ENCODE results near the gene MORF4L1.
"Not testable (repeated sequence)": the region's sequence is repeated elsewhere in the genome, so short reads cannot be mapped to it uniquely, and the experiment has no call there.

MORF4L1 gene, protein sequence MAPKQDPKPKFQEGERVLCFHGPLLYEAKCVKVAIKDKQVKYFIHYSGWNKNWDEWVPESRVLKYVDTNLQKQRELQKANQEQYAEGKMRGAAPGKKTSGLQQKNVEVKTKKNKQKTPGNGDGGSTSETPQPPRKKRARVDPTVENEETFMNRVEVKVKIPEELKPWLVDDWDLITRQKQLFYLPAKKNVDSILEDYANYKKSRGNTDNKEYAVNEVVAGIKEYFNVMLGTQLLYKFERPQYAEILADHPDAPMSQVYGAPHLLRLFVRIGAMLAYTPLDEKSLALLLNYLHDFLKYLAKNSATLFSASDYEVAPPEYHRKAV

DNA sequence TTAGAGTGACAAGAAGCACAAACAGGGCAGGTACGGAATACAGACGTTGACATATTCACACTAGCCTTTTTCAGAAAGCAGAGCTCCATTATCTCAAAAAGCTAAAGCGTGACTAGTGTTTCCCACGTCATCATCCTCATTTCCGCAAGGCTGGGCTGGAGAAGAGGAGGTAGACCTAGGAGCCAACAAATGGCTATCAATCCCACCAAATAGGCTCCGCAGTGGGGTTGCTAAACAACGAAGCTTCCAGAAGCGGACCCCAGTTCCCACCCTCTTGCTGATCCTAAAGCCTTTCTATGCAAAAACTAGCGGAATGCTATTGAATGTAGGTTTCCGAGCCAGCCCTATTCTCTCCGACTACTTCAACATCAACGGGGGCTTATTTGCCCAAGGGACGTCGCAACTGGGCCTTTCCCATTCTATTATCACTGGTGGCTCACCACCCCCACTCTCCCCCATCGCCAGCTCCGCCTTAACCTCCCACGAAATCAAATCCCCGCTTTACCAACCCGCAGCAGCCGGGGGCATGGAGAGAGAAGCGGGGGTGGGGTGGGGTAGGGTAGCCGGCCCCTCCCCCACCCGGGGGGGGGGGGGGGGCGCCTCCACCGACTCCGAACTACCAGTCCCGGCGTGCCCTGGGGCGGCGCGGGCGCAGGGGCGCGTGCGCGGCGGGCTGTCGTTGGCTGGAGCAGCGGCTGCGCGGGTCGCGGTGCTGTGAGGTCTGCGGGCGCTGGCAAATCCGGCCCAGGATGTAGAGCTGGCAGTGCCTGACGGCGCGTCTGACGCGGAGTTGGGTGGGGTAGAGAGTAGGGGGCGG, at the start of gene MORF4L1:
Gene MORF4L1 (plus strand): TSS at position 736 of the 817 bp plus-strand sequence. CDS start 128 bp downstream, outside the sequence.
- peak; percentile 95 for DNase-seq

DNA sequence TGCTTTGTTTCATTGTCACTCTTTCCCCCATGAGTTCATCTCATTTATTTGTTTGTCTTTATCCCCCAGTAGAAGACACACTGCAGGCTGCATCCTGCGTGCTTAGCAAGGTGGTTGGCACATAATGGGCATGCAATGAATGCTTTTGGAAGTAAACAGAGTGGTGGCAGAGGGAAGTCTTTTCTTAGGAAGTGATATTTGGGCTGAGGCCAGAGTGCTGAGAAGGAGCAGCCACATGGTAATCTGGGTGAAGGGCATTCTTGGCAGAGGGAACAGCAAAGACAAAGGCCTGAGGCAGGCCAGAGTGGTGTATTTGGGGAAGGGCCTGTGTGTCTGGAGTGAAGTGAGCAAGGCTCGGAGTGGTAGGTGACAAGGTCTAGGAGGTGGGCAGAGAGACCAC, 43.8 kb upstream of the MORF4L1 start:
- no peak for DNase-seq

DNA sequence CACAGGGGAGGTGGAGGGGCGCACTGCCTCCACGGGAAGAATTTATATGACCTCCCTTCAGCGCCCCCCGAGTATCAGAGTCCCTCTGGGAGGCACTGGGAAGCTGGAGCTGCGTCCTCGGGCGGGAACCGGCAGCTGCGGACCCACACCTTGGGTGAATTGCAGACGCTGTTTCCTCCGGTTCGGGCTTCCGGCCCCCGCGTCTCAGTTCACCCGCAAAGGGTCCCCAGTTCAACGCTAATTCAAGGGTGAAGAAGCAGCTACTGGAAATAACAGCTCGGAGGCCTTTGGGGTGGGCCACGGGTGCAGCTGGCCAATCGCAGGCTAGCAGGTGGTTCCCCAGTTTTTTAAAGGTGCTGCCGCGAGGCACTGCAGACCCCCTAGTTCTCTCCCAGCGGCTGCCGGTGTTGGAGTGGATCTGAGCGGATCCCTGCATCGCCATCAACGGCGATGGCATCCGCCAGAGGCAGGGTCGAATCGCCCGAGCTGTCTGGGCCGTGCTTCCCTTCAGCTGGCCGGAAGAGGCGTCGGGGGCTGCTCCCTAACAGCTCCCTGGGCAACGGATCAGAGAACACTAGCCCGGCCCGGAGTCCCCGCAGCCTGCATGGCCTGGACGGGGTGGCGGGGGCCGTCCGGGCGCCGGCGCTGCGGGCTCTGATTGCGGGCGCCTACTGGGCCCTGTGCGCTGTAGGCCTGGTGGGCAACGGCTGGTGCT, 42.0 kb upstream of the MORF4L1 start:
- DNase-seq = no peak

DNA sequence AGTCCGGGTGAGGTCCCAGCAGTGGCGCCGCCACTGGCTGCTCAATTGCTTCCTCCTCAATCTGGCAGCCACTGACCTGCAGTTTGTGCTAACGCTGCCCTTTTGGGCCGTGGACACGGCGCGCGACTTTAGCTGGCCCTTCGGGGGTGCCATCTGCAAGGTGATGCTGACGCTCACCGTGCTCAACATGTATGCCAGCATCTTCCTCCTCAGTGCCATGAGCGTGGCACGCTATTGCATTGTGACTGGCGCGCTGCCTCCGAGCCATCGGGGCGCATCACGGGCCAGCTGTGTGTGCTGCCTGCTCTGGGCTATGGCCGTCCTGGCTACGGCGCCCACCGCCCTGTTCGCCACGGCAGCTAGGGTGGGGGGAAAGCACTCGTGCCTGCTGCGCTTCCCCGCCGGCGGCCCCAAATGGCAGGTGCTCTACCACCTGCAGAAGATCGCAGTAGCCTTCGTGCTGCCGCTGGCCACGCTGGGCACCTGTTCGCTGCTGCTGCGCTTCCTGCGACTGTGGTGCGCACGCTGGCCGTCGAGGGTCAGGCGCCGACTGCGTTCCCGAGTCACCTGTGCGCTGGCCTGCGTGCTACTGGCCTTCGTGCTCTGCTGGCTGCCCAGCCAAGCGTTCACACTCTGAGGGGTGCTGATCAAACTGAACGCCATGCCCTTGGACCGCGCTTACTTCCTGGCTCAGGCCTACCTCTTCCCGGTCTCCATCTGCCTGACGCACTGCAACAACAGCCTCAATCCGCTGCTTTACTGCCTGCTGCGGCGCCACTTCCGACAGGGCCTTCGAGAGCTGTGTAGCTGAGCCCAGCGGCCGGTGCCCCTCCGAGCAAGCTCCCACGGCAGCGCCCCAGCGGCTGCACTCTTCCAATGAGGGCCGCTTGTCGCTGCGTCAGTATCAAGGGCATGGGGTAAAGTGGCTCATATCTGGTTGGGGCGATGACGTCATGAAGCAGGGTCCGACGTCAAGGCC, 41.2 kb upstream of the MORF4L1 start:
- DNase-seq = no peak

DNA sequence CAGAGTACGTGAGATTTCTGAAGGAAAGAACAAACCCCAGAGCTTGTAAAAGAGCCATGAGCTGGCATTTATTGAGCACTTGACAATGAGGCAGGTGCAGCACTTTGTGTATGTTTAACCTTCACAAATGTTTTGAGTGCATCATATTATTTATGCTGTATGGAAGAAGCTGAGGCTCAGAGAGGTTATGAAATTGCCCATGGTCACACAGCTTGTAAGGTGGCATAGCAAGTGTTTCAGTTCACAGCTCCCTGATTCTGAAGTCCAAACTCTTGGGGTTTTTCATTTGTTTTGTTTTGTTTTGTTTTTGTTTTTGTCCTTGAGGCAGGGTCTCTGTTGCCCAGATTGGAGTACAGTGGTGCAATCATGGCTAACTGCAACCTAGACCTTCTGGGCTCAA, 36.4 kb upstream of the MORF4L1 start:
- DNase-seq = no peak

DNA sequence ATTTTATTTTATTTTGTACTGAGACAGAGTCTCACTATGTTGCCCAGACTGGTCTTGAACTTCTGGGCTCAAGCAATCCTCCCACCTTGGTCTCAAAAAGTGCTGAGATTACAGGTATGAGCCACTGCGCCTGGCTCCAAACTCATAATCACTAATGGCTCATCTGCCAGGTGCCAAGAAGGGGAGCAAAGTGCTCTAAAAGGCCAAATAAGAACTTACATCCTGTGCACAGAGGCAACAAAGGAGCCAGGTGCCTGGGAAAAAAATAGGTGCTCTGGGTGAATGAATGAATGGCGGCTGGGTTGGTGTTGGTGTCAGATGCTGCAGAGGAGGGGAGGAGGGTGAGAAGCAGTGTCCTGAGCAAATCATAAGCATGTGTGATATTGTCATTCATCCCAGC, 35.6 kb upstream of the MORF4L1 start:
- DNase-seq = no peak

DNA sequence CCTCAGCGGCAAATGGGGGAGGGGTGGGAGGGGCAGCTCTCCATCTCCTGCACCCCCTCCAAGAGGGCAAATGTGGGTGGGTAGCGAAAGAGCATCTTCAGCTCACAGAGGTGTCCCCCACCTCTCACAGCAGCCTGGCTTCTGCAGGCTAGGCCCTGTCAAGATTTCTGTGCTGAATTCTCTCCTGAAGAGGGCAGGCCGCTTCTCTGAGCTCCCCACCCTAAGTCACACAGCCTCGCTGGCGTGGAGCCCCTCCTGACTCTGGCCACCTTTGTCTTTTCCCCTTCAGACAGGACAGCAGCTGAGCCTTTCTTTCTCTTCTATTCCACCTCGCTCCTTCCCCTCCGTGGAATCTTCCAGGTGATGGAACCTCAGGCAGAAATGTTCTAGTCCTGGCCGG, 35.1 kb upstream of the MORF4L1 start:
- DNase-seq = no peak

DNA sequence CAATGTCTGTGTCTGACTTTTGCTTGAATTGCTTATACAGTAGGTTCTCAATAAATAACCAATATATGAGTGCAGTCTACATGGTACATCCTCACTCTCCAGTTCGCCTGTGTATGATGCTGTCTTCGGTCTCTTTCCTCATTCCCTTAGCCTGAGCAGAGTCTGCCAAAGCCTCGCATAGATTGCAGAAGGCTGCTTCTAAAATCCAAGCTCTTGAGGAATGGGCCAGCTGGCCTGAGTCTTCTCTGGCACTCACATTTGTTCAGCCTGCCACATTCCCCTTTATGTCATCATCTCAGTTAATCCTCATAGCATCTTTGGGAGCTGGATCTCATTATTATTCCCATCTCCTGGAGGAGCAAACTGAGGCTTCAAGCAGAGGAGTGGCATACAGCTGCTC, 34.2 kb upstream of the MORF4L1 start:
- no peak for DNase-seq

DNA sequence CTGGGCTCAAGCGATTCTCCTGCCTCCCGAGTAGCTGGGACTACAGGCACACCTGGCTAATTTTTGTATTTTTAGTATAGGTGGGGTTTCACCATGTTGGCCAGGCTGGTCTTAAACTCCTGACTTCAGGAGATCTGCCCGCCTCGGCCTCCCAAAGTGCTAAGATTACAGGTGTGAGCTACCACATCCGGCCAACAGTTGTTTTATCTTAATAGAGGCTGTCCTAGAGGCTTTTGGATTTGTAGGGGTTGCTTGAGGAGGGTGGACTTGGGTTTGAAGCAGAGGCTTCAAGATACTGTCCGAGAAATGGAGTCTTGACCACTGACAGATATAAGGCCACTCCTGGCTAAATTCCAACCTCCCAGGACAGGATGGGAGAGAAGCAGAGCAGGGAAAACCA, 33.5 kb upstream of the MORF4L1 start:
- DNase-seq = not testable (repeated sequence)

DNA sequence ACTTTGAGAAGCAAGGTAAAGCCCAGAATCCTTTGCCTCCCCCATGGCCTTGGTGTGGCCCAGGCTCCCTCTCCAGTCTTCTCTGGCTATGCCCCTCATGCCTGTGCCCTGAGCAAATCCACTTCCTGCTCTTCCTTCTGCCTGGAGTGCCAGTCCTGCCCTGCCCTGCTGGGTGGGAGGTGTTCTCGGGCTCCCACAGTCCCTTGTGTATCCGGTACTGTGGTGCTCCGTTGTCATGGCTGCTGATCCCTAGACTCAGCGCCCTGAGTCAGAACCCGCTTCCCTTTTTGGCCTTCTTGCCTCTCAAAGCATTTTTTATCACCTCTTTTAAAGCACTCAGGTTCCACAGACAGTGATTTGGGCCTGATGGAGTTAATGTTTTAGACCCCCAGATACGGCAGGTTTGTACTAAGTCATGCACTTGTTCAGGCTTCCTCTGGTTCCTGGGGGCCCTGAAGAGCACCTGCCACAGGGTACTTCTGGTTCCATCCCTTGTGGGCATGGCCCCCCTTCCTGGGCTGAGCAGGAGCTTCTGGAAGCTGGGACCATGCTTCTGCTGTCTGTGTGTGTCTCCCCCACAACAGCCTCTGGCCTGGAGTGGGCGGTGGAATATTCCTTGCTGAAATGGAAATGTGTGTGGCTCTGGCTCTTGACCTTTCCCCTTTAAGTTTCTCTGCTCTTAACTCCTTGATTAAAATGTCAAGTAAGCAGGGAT, 31.9 kb upstream of the MORF4L1 start:
- DNase-seq = no peak

DNA sequence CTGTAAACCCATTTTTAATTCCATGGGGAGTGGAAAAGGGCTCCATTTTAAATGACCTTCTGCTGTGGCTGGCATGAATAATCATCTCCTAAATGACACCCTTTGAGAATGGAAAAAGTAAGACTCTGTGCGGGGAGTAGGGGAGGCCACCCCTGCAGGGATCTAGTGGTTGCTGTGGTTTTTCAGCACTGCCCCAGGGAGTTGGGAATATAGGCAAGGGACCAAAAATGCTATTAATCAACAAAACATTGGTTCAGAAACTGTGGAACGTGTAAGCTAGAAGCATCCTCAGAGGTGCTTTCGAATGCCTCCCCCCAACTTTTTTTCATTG, 31.3 kb upstream of the MORF4L1 start:
- no peak for DNase-seq

DNA sequence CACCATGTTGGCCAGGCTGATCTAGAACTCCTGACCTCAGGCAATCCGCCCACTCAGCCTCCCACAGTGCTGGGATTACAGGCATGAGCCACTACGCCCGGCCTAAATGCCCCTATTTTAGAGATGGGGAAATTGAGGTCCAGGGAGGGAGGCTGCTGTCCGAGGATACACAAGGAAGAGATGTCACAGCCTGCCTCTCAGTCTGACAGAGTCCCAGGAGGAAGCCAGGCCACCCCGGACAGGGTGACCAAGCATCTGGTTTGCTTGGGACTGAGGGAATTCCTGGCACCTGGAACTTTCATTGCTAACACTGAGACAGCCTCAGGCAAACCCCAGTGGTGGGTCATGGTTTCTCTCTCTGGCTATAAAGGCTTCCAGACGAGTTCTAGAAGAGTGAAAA, 30.8 kb upstream of the MORF4L1 start:
- DNase-seq = no peak

DNA sequence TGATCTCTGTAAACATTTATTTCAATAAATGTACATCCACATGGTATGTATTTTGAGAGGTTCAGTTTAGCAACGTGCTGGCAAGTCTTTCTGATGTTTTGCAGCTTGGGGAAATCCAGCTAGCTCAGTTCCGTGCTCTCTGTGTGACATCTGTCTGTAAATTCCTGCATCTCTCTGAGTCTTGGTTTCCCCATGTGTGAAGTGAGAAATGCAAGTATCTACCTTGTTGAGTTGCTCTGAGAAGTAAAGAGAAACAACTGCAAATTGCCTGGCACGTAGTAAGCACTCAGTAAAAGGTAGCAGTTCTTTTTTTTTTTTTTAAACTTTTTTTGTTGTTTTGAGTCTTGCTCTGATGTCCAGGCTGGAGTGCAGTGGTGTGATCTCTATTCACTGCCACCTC, 30.2 kb upstream of the MORF4L1 start:
- DNase-seq = no peak

DNA sequence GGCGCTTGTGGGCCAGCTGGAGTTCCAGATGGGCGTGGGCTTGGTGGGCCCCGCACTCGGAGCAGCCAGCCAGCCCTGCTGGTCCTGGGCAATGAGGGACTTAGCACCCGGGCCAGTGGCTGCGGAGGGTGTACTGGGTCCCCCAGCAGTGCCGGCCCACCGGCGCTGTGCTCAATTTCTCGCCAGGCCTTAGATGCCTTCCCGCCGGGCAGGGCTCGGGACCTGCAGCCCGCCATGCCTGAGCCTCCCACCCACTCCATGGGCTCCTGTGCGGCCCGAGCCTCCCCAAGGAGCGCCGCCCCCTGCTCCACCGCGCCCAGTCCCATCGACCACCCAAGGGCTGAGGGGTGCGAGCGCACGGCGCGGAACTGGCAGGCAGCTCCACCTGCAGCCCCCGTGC, 25.8 kb upstream of the MORF4L1 start:
- DNase-seq = not testable (repeated sequence)

DNA sequence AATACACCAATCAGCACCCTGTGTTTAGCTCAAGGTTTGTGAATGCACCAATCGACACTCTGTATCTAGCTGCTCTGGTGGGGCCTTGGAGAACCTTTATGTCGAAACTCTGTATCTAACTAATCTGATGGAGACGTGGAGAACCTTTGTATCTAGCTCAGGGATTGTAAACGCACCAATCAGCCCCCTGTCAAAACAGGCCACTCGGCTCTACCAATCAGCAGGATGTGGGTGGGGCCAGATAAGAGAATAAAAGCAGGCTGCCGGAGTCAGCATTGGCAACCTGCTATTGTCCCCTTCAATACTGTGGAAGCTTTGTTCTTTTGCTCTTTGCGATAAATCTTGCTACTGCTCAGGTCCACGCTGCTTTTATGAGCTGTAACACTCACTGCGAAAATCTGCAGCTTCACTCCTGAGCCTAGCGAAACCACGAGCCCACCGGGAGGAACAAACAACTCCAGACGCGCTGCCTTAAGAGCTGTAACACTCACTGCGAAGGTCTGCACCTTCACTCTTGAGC, 25.2 kb upstream of the MORF4L1 start:
- DNase-seq = not testable (repeated sequence)

DNA sequence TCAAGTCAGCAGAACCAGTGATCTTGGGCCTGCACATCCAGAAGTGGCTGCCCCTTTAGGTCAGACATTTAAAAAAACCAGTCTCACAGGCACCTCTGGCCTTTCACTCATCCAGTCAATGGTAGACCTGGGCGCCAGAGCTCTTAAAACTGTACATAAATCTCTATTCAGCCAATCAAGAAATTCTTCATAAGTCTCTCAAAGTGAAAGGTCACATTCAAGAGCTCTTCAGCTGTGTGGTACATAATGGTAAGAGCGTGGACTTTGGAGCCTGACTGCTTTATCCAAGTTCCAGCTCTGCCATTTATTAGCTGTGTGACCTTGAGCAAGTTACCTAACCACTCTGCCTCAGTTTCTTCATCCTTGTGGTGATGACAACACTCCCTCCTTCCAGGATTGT, 22.3 kb upstream of the MORF4L1 start:
- no peak for DNase-seq

DNA sequence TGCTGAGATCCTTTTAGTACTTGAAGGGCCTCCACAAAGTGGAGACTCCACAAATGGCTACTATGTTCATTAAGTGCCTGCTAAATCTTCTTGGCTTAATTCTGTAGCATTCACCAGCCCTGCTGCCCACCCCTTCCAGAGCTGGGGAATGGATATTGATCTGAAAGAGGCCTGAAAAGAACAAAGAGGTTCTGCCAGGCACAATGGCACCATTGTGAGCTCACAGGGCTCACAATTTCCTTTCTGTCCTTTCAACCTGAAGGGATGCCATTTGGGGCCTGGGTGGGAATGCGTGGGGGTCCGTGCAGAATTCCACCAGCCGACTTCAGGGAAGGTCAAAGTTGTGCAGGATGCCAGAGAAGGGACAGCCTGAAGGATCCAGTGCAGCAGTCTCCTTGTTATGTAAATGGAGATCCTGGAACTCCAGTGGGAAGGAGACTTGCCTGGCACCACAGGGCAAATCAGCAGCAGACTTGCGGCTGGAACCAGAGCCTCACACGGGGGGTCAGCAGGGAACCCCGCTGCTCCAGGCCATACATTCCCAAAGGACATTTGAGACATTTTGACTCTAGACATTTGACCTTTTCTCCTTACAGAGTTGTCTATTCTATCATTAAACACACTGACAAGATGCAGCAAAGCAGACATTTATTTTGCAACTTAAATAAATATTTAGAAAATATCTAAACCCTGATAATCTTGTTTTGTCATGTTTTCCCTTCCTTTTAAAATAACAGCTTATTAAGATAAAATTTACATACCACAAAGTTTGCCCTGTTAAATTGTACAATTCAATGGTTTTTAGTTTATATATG, 21.5 kb upstream of the MORF4L1 start:
- DNase-seq = no peak

DNA sequence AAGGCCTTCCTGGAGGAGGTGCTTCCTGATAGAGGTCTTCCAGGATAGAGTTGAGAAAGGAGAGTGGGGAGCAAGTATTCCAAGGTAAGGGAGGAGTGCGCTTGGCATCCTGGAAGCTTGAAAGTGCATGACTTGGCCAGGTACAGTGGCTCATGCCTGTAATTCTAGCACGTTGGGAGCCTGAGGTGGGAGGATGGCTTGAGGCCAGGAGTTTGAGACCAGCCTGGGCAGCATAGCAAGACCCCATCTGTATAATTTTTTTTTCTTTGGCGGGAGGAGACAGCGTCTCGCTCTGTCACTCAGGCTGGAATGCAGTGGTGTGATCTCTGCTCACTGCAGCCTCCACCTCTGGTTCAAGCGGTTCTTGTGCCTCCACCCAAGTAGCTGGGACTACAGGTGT, 19.2 kb upstream of the MORF4L1 start:
- no peak for DNase-seq

DNA sequence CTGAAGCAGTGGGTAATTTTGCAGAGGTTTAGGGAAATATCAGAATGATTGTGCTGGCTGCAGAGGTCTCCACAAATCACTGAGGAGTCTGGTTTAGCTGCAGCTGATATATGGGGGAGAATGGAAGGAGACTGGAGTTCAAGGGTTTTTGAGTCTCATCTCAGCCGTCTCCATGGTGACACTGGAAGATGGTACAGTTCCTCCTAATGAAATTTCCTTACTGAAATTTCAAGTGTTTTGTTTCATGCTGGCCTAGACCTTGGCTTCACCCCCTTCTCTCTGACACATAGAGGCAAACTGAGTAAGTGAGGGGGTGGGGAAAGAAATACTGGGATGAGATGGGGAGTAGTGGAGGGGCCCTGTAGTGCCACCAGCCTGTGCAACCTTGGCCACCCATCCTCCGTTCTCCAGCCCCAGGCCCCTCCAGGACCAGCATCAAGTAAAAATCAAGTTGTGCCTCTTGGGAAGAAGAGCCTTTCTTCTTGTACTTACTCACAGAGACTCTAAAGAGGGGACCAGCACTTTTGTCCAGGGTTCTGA, 17.8 kb upstream of the MORF4L1 start:
- no peak for DNase-seq

DNA sequence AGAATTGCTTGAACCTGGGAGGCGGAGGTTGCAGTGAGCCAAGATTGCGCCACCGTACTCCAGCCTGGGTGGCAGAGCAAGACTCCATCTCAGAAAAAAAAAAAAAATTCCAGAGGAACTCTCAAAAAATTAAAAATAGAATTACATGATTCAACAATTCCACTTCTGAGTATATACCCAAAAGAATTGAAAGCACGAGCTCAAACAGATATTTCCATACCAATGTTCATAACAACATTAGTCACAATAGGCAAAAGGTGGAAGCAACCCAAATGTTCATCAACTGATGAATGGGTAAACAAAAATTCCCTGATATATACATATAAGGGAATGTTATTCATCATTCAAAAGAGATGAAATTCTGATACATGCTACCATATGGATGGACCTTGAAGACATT, 16.9 kb upstream of the MORF4L1 start:
- DNase-seq = no peak
